HEK293T (cell line): Measurements from ENCODE around the gene JCHAIN.

ENCODE experiments used
- ARNT ChIP-seq: fragments of 450-650 bp; IDR thresholded peaks from 2 replicates; pipeline ENCODE4 v1.6.1; 2017; ENCODE audit warnings: mild to moderate bottlenecking
- BHLHE40 ChIP-seq: fragments of 450-650 bp; IDR thresholded peaks from 2 replicates; pipeline ENCODE4 v1.6.1; 2016; ENCODE audit warnings: mild to moderate bottlenecking, moderate library complexity, borderline replicate concordance
- CTBP1 ChIP-seq: fragments of 450-650 bp; IDR thresholded peaks from 2 replicates; pipeline ENCODE4 v1.6.1; 2016; ENCODE audit warnings: borderline replicate concordance
- FOXK2 ChIP-seq: fragments of 450-650 bp; IDR thresholded peaks from 2 replicates; pipeline ENCODE4 v1.6.1; 2016; ENCODE audit warnings: mild to moderate bottlenecking
- FOXM1 ChIP-seq: fragments of 450-650 bp; IDR thresholded peaks from 2 replicates; pipeline ENCODE4 v1.6.1; 2017; ENCODE audit warnings: mild to moderate bottlenecking, borderline replicate concordance

- TF ChIP-seq CTBP1 (no peak), ARNT (no peak), FOXK2 (no peak), FOXM1 (no peak), BHLHE40 (no peak)
Measured at GRCh38 chr4:70678383-70678999, 12.2 kb upstream of the JCHAIN start.
